Nephron (organoid): ENCODE results near the gene NEURL4.

Source experiments
- H3K27ac Mint-ChIP-seq, 3 experiments: 2 replicates each; pipeline ENCODE4 v1.8.0; 2020; ENCODE audit warnings: mixed read lengths in 3 of 3, mild to moderate bottlenecking in 2 of 3, moderate library complexity in 1 of 3
- H3K27me3 Mint-ChIP-seq: 2 replicates; pipeline ENCODE4 v1.8.0; 2021; ENCODE audit warnings: low read depth, mild to moderate bottlenecking, moderate library complexity, mixed read lengths
- H3K36me3 Mint-ChIP-seq: 2 replicates; pipeline ENCODE4 v1.8.0; 2020; ENCODE audit warnings: low read depth, mixed read lengths
- H3K4me1 Mint-ChIP-seq: 2 replicates; pipeline ENCODE4 v1.8.0; 2020; ENCODE audit warnings: mixed read lengths
- H3K4me3 Mint-ChIP-seq, 3 experiments: 2 replicates each; pipeline ENCODE4 v1.8.0; 2020; ENCODE audit warnings: mild to moderate bottlenecking in 3 of 3, mixed read lengths in 3 of 3, moderate library complexity in 2 of 3
- H3K9me3 Mint-ChIP-seq: 2 replicates; pipeline ENCODE4 v1.8.0; 2020; ENCODE audit warnings: mixed read lengths
- TF ChIP-seq, protein P1 (sequence below), 3 experiments: fragments of 200-600 bp; sonication (generic); IDR thresholded peaks; one replicate each; pipeline ENCODE4 v1.5.0; 2021; ENCODE audit warnings: antibody characterized with exemption in 3 of 3; ENCODE audit not compliant: unreplicated experiment in 3 of 3

NEURL4 gene

DNA sequence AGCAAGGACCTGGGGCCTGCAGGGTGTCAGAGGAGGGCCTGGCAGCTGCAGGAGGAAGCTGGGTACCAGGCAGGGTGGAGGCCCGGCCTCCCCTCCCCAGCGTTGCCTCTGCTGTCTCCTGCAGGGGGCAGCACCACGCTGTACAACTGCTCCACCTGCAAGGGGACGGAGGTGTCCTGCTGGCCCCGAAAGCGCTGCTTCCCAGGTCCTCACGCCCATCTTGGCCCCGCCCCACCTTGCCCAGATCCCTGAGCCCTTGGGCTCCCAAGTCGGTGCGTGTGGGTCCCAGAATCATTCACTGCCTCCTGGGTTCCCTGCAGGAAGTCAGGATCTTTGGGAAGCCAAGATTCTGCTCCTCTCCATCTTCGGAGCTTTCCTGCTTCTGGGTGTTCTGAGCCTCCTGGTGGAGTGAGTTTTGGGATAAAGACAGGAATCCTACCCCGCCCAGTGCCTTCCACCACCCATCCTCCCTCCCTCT, 27.0 kb upstream of the NEURL4 start:
- Mint-ChIP-seq H3K4me1 (peaks cover 21% of the 10 kb centered on the region), H3K9me3 (no peaks in the 10 kb centered on the region), H3K36me3 (no peaks in the 10 kb centered on the region), H3K27ac (no peak overlapping the region), H3K27me3 (peaks cover 6% of the 10 kb centered on the region), H3K4me3 (no peak overlapping the region)
- TF ChIP-seq, protein P1, sequence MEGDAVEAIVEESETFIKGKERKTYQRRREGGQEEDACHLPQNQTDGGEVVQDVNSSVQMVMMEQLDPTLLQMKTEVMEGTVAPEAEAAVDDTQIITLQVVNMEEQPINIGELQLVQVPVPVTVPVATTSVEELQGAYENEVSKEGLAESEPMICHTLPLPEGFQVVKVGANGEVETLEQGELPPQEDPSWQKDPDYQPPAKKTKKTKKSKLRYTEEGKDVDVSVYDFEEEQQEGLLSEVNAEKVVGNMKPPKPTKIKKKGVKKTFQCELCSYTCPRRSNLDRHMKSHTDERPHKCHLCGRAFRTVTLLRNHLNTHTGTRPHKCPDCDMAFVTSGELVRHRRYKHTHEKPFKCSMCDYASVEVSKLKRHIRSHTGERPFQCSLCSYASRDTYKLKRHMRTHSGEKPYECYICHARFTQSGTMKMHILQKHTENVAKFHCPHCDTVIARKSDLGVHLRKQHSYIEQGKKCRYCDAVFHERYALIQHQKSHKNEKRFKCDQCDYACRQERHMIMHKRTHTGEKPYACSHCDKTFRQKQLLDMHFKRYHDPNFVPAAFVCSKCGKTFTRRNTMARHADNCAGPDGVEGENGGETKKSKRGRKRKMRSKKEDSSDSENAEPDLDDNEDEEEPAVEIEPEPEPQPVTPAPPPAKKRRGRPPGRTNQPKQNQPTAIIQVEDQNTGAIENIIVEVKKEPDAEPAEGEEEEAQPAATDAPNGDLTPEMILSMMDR (IDR thresholded peaks at IDR 0.05; ENCODE audit: unreplicated experiment in 3 of 3) = peak; percentile 80 to 86 (median 84)

DNA sequence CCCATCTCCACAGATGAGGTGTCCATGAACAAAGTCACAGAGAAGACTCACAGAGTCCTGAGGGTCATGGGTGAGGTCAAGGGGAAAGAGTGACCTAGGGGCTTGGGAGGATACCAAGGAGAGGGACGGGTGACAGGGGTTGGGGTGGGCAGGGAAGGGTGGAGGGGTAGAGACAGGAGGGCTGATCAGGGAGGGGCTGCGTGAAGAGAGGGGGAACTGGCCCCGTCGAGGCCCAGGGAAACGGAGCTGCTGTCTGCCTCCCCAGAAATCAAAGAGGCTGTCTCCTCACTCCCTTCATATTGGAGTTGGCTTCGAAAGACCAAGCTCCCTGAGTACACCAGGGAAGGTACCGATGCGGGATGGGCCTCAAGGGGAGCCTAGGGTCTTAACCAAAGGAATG, 26.4 kb upstream of the NEURL4 start:
- Mint-ChIP-seq H3K4me3 (peak overlapping the region in 1 of 3 experiments; percentile 36), H3K27ac (no peak overlapping the region), H3K9me3 (no peaks in the 10 kb centered on the region), H3K4me1 (peaks cover 21% of the 10 kb centered on the region), H3K36me3 (no peaks in the 10 kb centered on the region), H3K27me3 (peaks cover 6% of the 10 kb centered on the region)
- TF ChIP-seq, protein P1 (IDR thresholded peaks at IDR 0.05; ENCODE audit: unreplicated experiment in 3 of 3) = no peak

DNA sequence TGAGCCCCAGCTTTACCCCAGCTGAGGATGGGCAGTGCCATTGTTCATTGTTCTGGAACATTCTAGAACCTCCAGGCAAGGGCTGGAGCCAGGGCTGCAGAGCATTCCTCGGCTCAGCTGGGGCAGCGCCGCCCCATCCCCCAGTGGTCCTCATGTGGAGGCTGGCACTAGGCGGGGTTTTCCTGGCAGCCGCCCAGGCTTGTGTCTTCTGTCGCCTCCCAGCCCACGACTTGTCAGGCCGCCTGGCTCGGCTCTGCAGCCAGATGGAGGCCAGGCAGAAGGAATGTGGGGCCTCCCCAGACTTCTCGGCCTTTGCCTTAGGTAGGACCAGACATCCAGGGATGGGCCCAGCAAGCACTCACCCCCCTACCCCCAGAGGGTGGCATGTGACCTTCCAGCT, 25.9 kb upstream of the NEURL4 start, which contains the start of gene TMEM95:
TMEM95 (plus strand) TSS at position 104 of the 400 bp plus-strand sequence; CDS start at position 153, 49 bp downstream.
- Mint-ChIP-seq H3K9me3 (no peaks in the 10 kb centered on the region), H3K36me3 (no peaks in the 10 kb centered on the region), H3K27ac (peak within 1 kb of the TSS; percentile 70 to 95 (median 75)), H3K4me3 (peak within 1 kb of the TSS; percentile 89 to 94 (median 93)), H3K4me1 (peaks cover 23% of the 10 kb centered on the region), H3K27me3 (peaks cover 6% of the 10 kb centered on the region)
- TF ChIP-seq, protein P1 (IDR thresholded peaks at IDR 0.05; ENCODE audit: unreplicated experiment in 3 of 3) = no peak

DNA sequence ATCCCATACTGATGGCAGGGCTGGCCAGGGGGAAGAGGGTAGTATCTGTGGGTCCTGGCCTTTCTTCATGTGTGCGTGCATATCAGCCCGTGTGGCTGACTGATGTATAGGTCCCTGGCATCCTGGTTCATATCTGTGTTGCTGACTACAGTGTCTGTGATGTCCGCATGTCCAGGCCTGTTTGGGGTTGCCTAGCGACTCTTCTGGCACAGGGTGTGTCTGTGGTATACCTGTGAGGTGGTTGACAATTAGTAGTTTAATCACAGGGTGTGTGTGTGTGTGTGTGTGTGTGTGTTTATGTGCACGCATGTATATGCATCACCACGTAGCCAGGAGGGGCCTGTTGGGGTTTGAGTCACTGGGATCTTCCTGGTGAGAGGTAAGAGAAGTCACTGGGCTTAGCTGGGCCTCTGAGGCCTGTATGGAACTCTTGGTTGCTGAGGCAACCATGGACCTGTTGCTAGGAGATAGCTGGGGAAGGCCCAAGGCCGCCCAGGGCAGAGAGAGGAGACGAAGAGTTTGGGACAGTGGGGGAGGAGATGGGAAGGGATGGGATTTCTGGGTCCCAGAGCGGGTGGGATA, 25.2 kb upstream of the NEURL4 start:
- H3K27me3 Mint-ChIP-seq = peaks cover 6% of the 10 kb centered on the region
- H3K36me3 Mint-ChIP-seq = no peaks in the 10 kb centered on the region
- no peaks in the 10 kb centered on the region for H3K9me3 Mint-ChIP-seq
- peaks cover 30% of the 10 kb centered on the region for H3K4me1 Mint-ChIP-seq
- H3K27ac Mint-ChIP-seq = peak overlapping the region; percentile 70 to 95 (median 75)
- H3K4me3 Mint-ChIP-seq = peak overlapping the region; percentile 89 to 94 (median 93)
- TF ChIP-seq, protein P1 (IDR thresholded peaks at IDR 0.05; ENCODE audit: unreplicated experiment in 3 of 3) = no peak

DNA sequence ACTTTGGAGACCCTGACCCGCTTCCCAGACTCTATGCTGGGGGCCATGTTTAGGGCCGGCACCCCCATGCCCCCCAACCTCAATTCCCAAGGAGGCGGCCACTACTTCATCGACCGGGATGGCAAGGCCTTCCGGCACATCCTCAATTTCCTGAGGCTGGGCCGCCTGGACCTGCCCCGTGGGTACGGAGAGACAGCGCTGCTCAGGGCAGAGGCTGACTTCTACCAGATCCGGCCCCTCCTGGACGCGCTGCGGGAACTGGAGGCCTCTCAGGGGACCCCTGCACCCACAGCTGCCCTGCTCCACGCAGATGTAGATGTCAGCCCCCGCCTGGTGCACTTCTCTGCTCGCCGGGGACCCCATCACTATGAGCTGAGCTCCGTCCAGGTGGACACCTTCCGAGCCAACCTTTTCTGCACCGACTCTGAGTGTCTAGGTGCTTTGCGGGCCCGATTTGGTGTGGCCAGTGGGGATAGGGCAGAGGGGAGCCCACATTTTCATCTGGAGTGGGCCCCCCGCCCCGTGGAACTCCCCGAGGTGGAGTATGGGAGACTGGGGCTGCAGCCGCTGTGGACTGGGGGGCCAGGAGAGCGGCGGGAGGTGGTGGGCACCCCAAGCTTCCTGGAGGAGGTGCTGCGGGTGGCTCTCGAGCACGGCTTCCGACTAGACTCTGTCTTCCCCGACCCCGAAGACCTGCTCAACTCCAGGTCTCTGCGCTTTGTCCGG, 23.9 kb upstream of the NEURL4 start:
- peak overlapping the region; percentile 92 to 96 (median 94) for H3K27ac Mint-ChIP-seq
- TF ChIP-seq, protein P1 (IDR thresholded peaks at IDR 0.05; ENCODE audit: unreplicated experiment in 3 of 3) = no peak
- H3K4me3 Mint-ChIP-seq = peak overlapping the region; percentile 89 to 94 (median 93)
- H3K4me1 Mint-ChIP-seq = peaks cover 43% of the 10 kb centered on the region
- H3K27me3 Mint-ChIP-seq = peaks cover 9% of the 10 kb centered on the region
- H3K9me3 Mint-ChIP-seq = no peaks in the 10 kb centered on the region
- no peaks in the 10 kb centered on the region for H3K36me3 Mint-ChIP-seq
